GM04503 (cell line): Measurements from ENCODE around the gene KLLN.
"Not testable (repeated sequence)": the region's sequence is repeated elsewhere in the genome, so short reads cannot be mapped to it uniquely, and the experiment has no call there.

Experiments
- DNase-seq: peaks from one replicate; pipeline ENCODE4 v3.0.0-alpha.2; 2012; ENCODE audit warnings: low read depth

Gene KLLN, protein sequence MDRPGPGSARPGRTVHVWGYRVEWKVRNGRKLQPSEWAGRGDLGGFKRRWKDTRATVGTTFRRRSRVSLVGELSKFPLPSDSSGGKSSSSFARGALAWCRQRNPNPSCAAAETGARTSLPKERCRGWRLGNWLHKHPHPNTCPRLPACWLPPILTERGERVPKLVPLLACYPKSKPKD

GRCh38 chr10:87863053-87863943, at the start of gene KLLN, which contains the start of gene PTEN:
KLLN (minus strand) TSS chr10:87863533; CDS start chr10:87862487, 1,046 bp downstream.
PTEN (plus strand) TSS chr10:87863625; CDS start chr10:87864470, 845 bp downstream.
- no peak for DNase-seq

DNA sequence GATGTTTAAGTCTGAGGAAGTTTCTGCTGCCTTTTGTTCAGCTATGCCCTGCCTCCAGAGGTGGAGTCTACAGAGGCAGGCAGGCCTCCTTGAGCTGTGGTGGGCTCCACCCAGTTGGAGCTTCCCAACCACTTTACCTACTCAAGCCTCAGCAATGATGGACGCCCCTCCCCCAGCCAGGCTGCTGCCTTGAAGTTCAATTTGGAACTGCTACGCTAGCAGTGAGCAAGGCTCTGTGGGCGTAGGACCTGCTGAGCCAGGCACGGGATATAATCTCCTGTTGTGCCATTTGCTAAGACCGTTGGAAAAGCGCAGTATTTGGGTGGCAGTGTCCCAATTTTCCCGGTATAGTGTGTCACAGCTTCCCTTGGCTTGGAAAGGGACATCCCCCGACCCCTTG, 40.1 kb upstream of the KLLN start:
- DNase-seq = not testable (repeated sequence)

GRCh38 chr10:87897957-87898356, 34.6 kb upstream of the KLLN start:
- DNase-seq = not testable (repeated sequence)

- DNase-seq = no peak
These were observed 32.9 kb upstream of the KLLN start for GRCh38 chr10:87896216-87896615.

- DNase-seq = no peak
These were observed 32.1 kb upstream of the KLLN start for GRCh38 chr10:87895430-87895829.

- DNase-seq = no peak
These were observed 24.4 kb upstream of the KLLN start for GRCh38 chr10:87887548-87888289.

DNA sequence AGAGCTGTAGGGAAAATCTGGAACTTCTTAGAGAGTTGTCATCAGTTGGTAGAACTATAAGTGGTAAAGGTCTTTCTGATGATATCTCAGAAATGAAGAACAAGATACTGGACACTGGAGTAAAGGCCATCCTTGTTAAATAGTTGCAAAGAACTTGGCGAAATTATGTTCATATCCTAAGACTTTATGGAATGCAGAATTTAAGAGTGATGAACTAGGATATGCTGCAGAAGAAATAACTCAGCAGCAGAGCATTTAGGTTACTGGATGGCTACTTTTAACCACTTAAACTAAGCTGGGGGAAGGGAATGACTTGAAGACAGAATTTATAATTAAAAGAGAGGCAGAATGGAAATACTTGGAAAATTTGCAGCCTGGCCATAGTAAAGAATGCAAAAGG, 23.8 kb upstream of the KLLN start:
- DNase-seq = no peak

DNA sequence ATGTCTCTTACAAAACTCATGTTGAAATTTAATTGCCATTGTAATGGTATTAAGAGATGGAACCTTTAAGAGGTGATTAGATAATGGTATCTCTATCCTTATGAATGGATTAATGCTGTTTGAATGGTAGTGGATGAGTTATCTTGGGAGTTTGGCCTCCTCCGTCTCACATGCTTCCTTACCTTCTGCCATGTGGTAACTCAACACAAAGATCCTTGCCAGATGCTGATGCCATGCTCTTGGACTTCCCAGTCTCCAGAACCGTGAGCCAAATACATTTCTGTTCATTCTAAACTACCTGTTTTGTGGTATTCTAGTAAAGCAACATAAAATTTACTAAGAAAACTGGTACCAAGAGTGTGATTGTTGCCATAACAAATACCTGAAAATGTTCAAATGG, 23.3 kb upstream of the KLLN start:
- DNase-seq = no peak

- no peak for DNase-seq
These were observed 19.4 kb upstream of the KLLN start for GRCh38 chr10:87882555-87883294.

- not testable (repeated sequence) for DNase-seq
These were observed 18.2 kb upstream of the KLLN start for GRCh38 chr10:87881373-87882059.

DNA sequence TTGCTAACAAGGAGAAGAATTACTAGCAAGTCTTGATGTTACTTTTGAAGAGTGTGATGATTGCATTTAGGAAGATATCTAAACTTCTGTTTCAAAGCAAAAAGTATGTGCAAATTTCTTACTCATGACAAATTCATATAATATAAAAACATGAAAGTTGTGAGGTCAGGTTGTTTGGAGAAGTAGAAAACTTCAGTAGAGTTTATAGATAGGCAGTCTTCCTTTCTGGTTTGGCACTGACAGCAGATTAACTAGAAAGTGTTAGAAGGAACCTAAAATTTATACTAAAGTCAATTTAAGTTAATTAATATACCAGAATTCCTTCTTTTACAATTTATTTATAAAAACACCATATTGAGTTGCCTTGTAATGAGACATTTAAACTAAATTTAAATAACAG, 17.0 kb upstream of the KLLN start:
- DNase-seq = no peak

- no peak for DNase-seq
These were observed 15.5 kb upstream of the KLLN start for GRCh38 chr10:87878664-87879459.

- DNase-seq = no peak
These were observed 12.7 kb upstream of the KLLN start for GRCh38 chr10:87875929-87876571.

GRCh38 chr10:87873656-87874055, 10.3 kb upstream of the KLLN start:
- DNase-seq = no peak

- no peak for DNase-seq
These were observed 9.5 kb upstream of the KLLN start for GRCh38 chr10:87872828-87873227.

- DNase-seq = no peak
These were observed 6.6 kb upstream of the KLLN start for GRCh38 chr10:87869773-87870551.

DNA sequence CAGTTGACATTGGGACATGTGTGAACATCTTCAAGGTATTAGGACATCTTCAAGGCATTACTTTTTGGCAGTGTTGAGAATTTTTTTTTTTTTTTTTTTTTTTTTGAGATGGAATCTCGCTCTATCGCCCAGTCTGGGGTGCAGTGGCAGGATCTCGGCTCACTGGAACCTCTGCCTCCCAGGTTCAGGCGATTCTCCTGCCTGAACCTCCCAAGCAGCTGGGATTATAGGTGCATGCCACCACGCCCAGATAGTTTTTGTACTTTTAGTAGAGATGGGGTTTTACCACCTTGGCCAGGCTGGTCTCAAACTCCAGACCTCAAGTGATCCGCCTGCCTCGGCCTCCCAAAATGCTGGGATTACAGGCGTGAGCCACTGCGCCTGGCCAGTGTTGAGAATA, 5.8 kb upstream of the KLLN start:
- DNase-seq = not testable (repeated sequence)

- no peak for DNase-seq
These were observed 4.9 kb upstream of the KLLN start for GRCh38 chr10:87868277-87868676.

GRCh38 chr10:87867453-87867852, 4.1 kb upstream of the KLLN start:
- no peak for DNase-seq
